Hematopoietic multipotent progenitor cell treated with erythropoietin and hydrocortisone succinate and interleukin-3 and kit ligand, for 4 days (in vitro differentiated cells): ENCODE data around the gene CTH.
A peak's percentile ranks its signal among the peaks of the same experiment; 100 is the strongest.
"Not testable (repeated sequence)": the region's sequence is repeated elsewhere in the genome, so short reads cannot be mapped to it uniquely, and the experiment has no call there.

ENCODE experiments used
- DNase-seq: peaks from one replicate; pipeline ENCODE4 v3.0.0-alpha.2; 2015

The CTH gene

DNA sequence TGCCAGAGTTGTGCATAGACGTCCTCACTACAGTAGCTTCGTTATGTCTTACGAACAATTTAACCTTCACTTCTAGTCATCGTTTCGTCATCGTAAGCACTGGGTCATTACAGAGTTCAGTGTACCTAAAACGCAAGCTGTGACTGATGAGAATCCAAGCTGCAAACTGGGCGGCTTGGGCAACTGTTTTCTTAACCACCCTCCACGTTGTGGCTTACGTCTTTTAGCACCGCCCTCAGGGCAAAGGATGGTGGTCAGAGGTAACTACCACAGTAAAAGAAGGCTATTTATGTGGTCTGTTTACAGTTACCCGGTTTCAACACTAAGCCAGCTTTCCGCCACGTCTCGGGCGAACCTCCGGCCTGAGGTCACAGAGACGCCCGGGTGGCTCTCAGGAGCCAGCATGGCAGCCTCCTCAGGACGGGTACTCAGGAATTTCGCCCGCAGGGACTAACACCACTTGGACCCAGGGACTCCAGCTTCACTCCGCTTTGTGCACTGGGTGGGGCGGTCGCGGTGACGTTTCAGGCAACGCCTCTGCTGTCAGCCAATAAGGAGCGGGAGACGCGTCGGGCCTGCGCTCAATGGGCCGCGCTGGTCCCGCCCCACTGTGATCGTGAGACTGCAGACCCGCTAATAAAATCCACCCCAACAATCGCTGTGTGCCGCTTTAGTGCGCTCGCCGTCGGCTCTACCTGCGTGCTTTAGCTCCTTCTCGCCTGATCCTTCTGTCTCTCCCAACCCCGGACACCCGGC, at the start of gene CTH:
Gene CTH, plus strand, starts transcription at position 665 of the 756 bp plus-strand sequence. CDS start 148 bp downstream, outside the sequence.
- peak; percentile 98 for DNase-seq

GRCh38 chr1:70361727-70362398, 49.2 kb upstream of the CTH start:
- no peak for DNase-seq

DNA sequence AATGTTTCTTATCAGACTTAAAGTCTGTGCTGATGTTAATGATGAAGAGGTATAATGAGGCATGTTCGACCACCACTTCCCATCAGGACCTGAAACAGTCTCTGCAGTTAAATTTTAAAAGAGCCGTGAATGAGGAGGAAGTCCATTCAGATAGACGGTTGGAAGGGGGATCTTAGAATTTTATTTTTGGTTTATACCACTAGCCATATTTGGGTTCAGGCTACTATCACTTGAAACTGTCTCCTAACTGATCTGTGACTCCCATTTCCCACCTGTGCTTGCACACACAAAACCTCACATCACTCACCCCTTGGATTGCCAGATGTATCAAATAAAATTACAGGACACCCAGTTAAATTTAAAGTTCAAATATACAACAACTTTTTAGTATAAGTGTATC, 46.6 kb upstream of the CTH start:
- no peak for DNase-seq

DNA sequence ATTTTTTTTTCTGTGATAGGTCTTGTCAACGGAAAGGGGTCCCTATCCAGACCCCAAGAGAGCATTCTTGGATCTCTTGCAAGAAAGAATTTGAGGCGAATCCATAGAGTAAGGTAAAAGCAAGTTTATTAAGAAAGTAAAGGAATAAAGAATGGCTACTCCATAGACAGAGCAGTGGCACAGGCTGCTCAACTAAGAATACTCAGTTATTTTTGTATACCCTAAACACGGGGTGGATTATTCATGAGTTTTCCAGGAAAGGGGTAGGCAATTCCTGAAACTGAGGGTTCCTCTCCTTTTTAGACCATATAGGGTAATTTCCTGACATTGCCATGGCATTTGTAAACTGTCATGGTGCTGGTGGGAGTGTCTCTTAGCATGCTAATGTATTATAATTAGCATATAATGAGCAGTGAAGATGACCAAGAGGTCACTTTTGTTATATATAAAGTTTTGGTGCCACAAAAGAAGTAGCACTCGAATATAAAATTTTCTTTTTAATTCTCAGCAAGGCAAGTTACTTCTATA, 44.6 kb upstream of the CTH start:
- DNase-seq = not testable (repeated sequence)

- DNase-seq = not testable (repeated sequence)
Measured at GRCh38 chr1:70366997-70367396, 44.1 kb upstream of the CTH start.

DNA sequence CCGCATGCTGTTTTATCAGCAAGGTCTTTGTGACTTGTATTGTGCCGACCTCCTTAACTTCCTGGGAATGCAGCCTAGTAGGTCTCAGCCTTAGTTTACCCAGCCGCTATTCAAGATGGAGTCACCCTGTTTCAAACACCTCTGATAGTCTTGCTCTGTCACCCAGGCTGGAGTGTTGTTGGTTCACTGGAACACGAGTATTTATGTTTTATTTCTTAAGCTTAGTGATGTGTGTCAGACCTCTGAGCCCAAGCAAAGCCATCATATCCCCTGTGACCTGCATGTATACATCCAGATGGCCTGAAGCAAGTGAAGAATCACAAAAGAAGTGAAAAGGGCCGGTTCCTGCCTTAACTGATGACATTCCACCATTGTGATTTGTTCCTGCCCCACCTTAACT, 43.7 kb upstream of the CTH start:
- not testable (repeated sequence) for DNase-seq

GRCh38 chr1:70371586-70371985, 39.5 kb upstream of the CTH start:
- DNase-seq = not testable (repeated sequence)

GRCh38 chr1:70372426-70372825, 38.6 kb upstream of the CTH start:
- DNase-seq = no peak

GRCh38 chr1:70373580-70373979, 37.5 kb upstream of the CTH start:
- DNase-seq = not testable (repeated sequence)

DNA sequence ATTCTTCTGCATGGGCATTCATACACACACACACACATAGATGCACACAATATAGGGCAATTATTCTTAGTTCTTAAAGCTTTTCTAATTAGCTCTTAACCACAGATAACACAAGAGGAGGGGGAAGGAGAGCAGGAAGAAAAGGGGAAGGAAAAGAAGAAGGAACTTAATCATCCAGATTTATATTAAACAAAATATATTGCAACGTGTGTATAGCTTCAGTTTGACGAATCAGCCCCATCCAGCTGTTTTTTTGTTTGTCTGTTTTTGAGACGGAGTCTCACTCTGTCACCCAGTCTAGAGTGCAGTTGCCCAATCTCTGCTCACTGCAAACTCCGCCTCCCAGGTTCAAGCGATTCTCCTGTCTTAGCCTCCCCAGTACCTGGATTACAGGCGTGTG, 34.9 kb upstream of the CTH start:
- DNase-seq = peak; percentile 32

DNA sequence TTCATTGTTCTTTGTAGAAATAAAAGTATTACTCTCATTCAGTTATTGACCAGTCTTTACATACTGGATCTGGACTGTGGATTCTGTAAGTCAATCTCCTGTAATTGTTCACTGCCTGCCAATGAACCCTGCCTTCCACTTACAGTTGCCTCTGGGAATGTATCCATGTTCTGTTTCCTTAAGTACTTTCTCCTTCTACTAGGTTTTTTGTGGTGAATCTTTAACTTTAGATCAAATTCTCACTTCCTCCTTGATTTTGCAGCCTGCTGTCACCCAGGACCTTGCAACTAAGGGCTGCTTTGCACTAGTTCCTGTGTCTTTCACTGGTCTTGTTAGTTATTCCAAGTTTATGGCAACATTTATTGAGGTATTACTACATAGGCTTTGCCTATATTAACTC, 28.4 kb upstream of the CTH start:
- DNase-seq = no peak

GRCh38 chr1:70383483-70383882, 27.6 kb upstream of the CTH start:
- DNase-seq = no peak

GRCh38 chr1:70384542-70384941, 26.5 kb upstream of the CTH start:
- no peak for DNase-seq

- DNase-seq = no peak
Measured at GRCh38 chr1:70385477-70385876, 25.6 kb upstream of the CTH start.

GRCh38 chr1:70386121-70386520, 24.9 kb upstream of the CTH start:
- no peak for DNase-seq

DNA sequence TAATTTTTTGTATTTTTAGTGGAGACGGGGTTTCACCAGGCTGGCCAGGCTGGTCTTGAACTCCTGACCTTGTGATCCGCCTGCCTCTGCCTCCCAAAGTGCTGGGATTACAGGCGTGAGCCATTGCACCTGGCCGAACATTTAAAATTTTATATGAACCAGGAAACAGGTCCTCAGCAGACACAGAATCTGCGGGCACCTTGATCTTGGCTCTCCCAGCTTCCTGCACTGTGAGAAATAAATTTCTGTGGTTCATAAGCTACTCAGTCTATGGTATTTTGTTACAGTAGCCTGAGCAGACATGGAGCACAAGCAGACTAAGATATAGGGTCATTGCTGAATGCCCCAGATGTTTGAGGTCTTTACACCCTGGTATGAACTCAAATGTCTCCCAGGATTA, 23.6 kb upstream of the CTH start:
- no peak for DNase-seq

DNA sequence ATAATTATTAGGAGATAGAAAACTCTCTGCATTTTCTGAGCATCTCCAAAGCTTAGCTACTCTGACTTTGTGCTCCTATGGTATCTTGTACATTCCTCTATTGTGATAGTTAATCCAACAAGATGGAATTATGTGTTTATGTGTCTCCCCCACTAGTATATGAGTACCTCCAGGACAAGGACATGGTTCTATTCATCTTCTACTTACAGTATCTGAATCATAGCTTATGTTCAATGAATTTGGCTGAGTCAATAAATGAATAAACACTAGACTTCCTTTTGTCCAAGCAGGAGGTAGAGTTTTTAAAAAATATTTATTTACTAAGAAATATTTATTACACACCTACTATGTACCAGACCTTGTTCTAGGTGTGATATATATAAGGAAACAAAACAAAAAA, 18.4 kb upstream of the CTH start:
- DNase-seq = no peak

DNA sequence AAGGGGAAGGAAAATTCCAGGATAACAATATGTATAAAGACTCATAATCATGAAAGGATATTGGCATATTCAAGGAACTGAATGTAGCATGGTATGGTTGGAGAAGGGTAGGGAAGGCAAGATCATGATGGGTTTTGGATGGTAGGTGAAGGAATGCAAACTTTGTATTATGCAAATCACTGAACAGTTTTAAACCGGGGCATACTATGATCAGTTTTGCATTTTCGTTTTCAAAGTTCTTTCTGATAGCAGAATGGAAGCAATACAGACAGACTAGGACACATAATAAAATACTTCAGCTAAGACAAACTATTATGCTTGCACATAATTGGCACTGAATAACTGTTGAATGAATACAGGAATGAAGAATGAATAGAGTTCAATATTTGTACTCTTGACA, 14.5 kb upstream of the CTH start:
- DNase-seq = no peak

DNA sequence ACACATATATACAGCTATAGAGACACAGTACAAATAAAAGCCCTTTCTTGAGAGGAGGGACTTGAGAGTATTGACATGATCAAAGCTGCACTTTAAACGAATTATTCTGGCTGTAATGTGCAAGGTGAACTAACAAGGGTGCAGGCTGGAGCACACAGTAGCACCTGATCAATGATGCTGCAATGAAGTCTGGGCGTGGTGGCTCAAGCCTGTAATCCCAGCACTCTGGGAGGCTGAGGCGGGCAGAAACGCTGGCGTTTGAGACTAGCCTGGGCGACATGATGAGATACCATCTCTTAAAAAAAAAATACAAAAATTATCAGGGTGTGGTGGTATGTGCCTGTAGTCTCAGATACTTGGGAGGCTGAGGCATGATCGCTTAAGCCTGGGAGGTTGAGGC, 14.1 kb upstream of the CTH start:
- DNase-seq = no peak

DNA sequence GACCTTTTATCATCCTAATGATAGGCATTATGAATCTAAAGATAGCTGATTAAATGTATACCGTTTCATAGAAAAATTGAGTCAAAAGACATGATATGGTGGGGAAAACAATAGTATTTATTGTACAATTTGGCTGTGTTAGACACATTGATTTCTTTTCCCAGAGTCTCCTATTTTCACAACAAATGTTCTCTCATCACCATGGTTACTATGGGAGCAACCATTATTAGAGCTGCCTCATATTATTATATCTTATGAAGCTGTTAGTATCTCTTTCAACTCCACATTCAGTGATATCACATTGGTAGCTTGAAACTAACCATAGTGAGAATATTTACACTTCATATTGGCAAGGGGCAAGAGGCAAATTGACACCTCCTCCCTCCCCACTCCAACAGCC, 10.7 kb upstream of the CTH start:
- no peak for DNase-seq

GRCh38 chr1:70401974-70402373, 9.1 kb upstream of the CTH start:
- DNase-seq = no peak

DNA sequence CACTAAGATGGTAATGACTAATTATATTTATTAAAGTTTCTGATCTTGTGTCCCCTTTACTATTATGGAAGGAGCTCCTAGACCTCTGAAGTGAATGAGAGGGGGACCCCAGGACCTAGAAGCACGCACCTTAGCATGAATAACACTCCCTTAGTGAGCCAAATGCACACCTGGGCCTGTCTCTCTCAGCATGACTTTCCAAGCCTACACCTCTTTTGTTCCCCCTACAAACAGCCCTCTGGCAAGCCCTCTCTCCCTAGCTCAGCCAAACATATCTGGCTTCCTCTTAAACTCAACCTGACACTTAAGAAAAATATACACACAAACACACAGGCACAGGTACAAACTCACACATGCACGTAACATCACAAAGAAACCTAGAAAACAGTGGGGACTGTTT, 7.3 kb upstream of the CTH start:
- no peak for DNase-seq

DNA sequence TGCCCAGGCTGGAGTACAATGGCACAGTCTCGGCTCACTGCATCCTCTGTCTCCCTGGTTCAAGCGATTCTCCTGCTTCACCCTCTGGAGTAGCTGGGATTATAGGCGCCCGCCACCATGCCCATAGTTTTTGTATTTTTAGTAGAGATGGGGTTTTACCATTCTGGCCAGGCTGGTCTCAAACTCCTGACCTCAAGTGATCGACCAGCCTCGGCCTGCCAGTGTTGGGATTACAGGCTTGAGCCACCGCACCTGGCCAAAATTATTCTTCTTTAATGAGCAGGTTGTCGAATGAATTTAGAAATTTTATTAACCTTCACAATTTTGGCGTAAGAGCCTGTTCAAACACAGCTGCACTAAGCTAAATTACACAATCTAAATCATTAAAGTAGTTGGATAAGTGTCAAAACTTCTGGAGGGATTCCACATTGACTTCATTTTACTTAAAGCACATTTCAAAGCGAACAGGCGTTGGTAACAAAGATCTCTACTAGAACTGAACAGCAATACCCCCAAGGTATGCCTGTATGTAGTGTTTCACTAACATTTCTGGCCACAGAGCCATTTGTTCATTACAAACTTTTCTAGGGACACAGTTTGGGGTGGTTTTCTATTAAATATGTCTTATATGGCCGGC, 5.2 kb upstream of the CTH start:
- no peak for DNase-seq

GRCh38 chr1:70409136-70409535, 1.9 kb upstream of the CTH start:
- no peak for DNase-seq
